ENCODE measurements around the gene NTRK2. TPM values are rescaled to one million over a fixed set of nuclear protein-coding genes. Genes with fewer than 3 reads are reported as not detected.

NTRK2 gene
- total RNA-seq, 1 donor, result not detected

DNA sequence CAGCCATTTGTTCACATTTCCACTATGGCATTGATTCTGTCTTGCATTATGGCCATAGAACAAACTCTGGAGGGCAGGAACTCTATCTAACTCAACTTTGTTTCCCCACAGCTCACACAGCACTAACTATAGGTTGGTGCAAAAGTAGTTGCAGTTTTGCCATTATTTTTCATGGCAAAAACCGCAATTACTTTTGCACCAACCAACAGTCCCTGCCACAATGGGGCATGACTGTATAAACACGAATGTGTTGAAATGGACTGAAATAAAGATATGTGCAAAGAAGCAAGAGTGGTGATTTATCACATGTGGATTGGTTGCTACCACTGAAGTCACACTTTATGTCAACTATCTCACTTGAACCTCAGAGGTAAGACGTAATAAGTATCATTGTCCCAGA is 338.7 kb downstream of the NTRK2 start:
- TF ChIP-seq, protein P1, sequence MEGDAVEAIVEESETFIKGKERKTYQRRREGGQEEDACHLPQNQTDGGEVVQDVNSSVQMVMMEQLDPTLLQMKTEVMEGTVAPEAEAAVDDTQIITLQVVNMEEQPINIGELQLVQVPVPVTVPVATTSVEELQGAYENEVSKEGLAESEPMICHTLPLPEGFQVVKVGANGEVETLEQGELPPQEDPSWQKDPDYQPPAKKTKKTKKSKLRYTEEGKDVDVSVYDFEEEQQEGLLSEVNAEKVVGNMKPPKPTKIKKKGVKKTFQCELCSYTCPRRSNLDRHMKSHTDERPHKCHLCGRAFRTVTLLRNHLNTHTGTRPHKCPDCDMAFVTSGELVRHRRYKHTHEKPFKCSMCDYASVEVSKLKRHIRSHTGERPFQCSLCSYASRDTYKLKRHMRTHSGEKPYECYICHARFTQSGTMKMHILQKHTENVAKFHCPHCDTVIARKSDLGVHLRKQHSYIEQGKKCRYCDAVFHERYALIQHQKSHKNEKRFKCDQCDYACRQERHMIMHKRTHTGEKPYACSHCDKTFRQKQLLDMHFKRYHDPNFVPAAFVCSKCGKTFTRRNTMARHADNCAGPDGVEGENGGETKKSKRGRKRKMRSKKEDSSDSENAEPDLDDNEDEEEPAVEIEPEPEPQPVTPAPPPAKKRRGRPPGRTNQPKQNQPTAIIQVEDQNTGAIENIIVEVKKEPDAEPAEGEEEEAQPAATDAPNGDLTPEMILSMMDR (IDR thresholded peaks at IDR 0.05; ENCODE audit: insufficient read depth, low read depth, low read length), result no peak
- no peak overlapping the region for H3K4me3 ChIP-seq (ENCODE audit: low read depth, low read length)
- DNase-seq (ENCODE audit: low read depth), result no peak

DNA sequence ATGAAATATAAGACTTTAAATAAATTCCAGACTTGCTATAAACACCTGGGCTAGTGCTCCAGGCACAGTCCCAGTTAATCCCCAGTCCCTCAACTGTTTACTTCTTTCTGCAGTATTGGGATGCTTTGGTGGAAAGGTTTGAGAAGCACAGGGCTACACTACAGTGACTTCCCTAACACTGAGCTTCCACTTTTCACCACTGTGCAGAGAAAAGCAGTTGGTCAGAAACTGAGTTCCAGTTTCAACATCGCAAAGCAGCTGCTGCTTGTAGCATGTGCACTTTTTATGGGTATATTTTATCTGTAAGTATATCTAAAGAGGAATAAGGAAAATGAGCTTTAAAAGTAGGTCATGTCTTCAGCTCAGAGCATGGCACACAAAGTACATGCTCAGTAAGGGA is 339.7 kb downstream of the NTRK2 start:
- TF ChIP-seq, protein P1 (IDR thresholded peaks at IDR 0.05; ENCODE audit: insufficient read depth, low read depth, low read length), result no peak
- no peak for DNase-seq (ENCODE audit: low read depth)
- no peak overlapping the region for H3K4me3 ChIP-seq (ENCODE audit: low read depth, low read length)

DNA sequence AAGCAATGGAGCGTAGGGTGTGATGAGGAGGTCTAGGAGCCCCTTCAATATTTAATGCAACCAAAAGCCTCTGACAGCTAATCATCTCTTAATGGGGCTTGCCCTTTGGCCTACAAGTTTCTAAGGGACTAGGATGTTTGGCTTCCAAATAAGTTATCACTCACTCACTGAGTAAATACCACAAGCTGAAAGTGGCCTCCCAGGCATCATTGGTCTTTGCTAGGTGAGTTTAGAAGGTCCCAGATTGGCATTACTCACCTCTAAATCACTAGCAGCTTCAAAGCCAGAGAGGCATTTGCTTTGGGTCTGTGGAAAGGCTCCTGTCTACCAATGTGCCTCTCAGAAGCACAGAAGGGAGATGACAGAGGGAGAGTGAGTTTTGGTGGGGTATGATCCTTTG is 344.2 kb downstream of the NTRK2 start:
- TF ChIP-seq, protein P1 (IDR thresholded peaks at IDR 0.05; ENCODE audit: insufficient read depth, low read depth, low read length), result no peak
- no peak for DNase-seq (ENCODE audit: low read depth)
- H3K4me3 ChIP-seq (ENCODE audit: low read depth, low read length), result no peak overlapping the region

DNA sequence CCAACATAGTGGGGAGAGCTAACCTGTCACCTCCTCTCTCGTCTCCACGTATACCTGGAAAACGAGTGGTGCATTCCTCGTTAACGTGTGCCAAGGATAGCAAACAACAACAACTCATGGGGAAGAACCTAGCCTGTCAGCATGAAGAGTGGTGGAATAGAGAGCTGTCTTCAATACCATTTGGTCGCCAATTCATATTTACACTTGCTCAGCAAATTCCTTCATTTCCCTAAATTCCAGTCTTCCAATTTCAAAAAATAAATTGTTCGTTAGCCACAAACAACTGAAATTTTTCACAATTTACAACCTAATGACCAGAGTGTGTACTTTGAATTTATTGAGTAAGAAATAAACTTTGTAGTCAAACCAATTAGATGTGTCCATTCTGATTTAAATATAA is 344.8 kb downstream of the NTRK2 start:
- TF ChIP-seq, protein P1 (IDR thresholded peaks at IDR 0.05; ENCODE audit: insufficient read depth, low read depth, low read length), result no peak
- H3K4me3 ChIP-seq (ENCODE audit: low read depth, low read length), result no peak overlapping the region
- no peak for DNase-seq (ENCODE audit: low read depth)

DNA sequence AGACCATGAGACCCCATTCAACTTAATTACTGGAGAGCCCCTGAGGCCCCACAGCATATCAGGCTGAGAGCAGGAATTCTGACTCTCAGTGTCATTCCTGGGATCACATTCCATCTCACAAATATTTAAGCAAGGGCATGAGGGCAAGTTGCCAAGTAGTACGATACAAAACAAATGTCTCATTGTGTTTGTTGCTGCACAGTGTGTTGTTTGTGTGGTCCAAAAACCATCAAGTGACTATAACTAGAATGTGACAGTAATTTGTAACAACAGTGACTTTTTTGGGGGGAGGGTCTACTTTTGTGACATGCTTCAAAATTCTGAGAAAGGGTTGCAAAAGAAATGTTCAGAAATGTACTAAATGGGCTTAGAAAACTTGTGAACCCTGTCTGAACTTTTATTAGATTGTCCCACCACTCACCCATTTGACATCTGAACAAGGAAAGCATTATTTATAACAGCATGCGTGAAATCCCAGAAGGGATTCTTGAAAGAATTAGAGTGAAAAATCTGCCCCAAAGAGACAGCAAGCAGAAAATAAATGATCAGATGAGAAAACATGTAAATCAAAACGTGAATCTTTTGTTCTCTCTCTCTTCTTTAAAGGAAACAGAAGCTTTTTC is 347.0 kb downstream of the NTRK2 start:
- H3K4me3 ChIP-seq (ENCODE audit: low read depth, low read length), result no peak overlapping the region
- DNase-seq (ENCODE audit: low read depth), result no peak
- TF ChIP-seq, protein P1 (IDR thresholded peaks at IDR 0.05; ENCODE audit: insufficient read depth, low read depth, low read length), result no peak

DNA sequence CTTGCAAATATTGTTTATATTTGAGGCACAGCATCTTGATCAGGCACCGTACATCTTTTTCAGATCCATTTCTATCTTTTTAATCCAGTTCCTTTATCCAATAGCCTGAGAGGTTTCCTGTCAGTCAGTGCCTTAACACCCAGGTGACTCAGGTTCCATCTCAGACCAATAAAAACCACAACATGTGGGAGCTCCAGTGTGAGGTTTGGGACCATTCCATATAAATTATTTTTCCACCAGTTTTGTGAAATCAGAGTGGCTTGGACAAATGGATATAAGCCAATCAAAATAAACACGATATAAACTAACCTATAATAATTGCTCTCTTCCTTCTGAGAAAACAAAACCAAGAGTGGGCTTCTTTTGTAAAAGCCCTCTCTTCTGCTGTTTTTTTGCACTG is 351.3 kb downstream of the NTRK2 start:
- TF ChIP-seq, protein P1 (IDR thresholded peaks at IDR 0.05; ENCODE audit: insufficient read depth, low read depth, low read length), result no peak
- no peak overlapping the region for H3K4me3 ChIP-seq (ENCODE audit: low read depth, low read length)
- DNase-seq (ENCODE audit: low read depth), result no peak

DNA sequence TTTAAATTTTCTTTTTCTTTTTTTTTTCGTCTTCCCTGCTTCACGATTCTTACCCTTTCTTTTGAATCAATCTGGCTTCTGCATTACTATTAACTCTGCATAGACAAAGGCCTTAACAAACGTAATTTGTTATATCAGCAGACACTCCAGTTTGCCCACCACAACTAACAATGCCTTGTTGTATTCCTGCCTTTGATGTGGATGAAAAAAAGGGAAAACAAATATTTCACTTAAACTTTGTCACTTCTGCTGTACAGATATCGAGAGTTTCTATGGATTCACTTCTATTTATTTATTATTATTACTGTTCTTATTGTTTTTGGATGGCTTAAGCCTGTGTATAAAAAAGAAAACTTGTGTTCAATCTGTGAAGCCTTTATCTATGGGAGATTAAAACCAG is 352.2 kb downstream of the NTRK2 start:
- DNase-seq (ENCODE audit: low read depth), result no peak
- H3K4me3 ChIP-seq (ENCODE audit: low read depth, low read length), result no peak overlapping the region
- TF ChIP-seq, protein P1 (IDR thresholded peaks at IDR 0.05; ENCODE audit: insufficient read depth, low read depth, low read length), result no peak
